C4-2B (cell line): ENCODE data around the gene YIF1A.

Experiments
- CTCF ChIP-seq: fragments of 450-650 bp; conservative IDR thresholded peaks from 2 replicates; pipeline ENCODE4 v1.5.1; 2017; ENCODE audit warnings: mild to moderate bottlenecking
- ZFX ChIP-seq: fragments of 450-650 bp; IDR thresholded peaks from 2 replicates; pipeline ENCODE4 v1.6.1; 2017

- no peak for TF ChIP-seq CTCF
- no peak for TF ChIP-seq ZFX
Observed at GRCh38 chr11:66324664-66325063, 35.7 kb upstream of the YIF1A start.
